ENCODE measurements around the gene P2RY14. TPM values are rescaled to one million over a fixed set of nuclear protein-coding genes. Genes with fewer than 3 reads are reported as not detected.
A peak's percentile ranks its signal among the peaks of the same experiment; 100 is the strongest.

P2RY14 gene
- total RNA-seq, 2 donors from 2014 or later: not detected

GRCh38 chr3:151283907-151284461 lies 5.6 kb upstream of the P2RY14 start:
- H3K36me3 ChIP-seq (ENCODE audit: control insufficient read depth, insufficient read depth, low read length): no peaks in the 10 kb centered on the region
- no peak overlapping the region for H3K4me3 ChIP-seq (ENCODE audit: low read length)
- H3K9me3 ChIP-seq (ENCODE audit: control insufficient read depth, low read length): no peaks in the 10 kb centered on the region
- H3K4me1 ChIP-seq (ENCODE audit: control insufficient read depth, insufficient read depth, low read length): peaks cover 4% of the 10 kb centered on the region
- no peak overlapping the region for H3K9ac ChIP-seq (ENCODE audit: extremely low read depth, low read length, poor library complexity, severe bottlenecking)
- no peak for DNase-seq
- Mint-ChIP-seq H3K9me3 (no peaks in the 10 kb centered on the region), H3K27ac (peak overlapping the region; percentile 49), H3K27me3 (ENCODE audit: insufficient read depth) (peaks cover 8% of the 10 kb centered on the region), H3K36me3 (ENCODE audit: low read depth) (no peaks in the 10 kb centered on the region), H3K4me1 (peaks cover 28% of the 10 kb centered on the region), H3K4me3 (no peak overlapping the region)
- 80 to 94% methylated on average over 4 to 5 of the region's 5 CpGs for WGBS, 2 experiments (ENCODE audit: insufficient coverage in 1 of 2, insufficient read length in 1 of 2)
- H3K27ac ChIP-seq (ENCODE audit: low read depth, low read length): no peak overlapping the region
- TF ChIP-seq, protein P1, sequence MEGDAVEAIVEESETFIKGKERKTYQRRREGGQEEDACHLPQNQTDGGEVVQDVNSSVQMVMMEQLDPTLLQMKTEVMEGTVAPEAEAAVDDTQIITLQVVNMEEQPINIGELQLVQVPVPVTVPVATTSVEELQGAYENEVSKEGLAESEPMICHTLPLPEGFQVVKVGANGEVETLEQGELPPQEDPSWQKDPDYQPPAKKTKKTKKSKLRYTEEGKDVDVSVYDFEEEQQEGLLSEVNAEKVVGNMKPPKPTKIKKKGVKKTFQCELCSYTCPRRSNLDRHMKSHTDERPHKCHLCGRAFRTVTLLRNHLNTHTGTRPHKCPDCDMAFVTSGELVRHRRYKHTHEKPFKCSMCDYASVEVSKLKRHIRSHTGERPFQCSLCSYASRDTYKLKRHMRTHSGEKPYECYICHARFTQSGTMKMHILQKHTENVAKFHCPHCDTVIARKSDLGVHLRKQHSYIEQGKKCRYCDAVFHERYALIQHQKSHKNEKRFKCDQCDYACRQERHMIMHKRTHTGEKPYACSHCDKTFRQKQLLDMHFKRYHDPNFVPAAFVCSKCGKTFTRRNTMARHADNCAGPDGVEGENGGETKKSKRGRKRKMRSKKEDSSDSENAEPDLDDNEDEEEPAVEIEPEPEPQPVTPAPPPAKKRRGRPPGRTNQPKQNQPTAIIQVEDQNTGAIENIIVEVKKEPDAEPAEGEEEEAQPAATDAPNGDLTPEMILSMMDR (conservative IDR thresholded peaks at IDR 0.05): no peak
- H3K27me3 ChIP-seq (ENCODE audit: control insufficient read depth, insufficient read depth, low read length, poor library complexity, severe bottlenecking): no peaks in the 10 kb centered on the region

DNA sequence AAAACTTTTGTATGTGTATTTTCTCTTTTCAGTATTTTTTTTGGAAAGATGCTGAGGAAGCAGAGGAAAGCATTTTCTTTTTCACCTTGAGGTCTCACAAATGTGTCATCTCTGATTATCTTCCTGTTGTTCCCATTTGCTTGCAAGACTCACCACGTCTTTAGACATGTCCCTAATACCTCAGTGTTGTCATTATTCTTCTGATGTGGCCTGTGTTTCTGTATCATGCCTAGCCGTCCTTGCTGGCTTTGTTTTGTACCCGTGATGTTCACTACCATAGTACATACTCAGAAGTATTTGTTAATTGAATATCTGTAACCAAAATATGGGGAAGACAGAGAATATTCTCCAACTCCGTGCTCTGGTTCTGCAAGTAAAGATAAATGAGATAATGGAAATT lies 5.0 kb upstream of the P2RY14 start:
- TF ChIP-seq, protein P1 (conservative IDR thresholded peaks at IDR 0.05): no peak
- WGBS, 2 experiments (ENCODE audit: insufficient coverage in 1 of 2, insufficient read length in 1 of 2): 80 to 82% methylated on average over 1 to 4 of the region's 4 CpGs
- Histone ChIP-seq H3K27ac (ENCODE audit: low read depth, low read length) (no peak overlapping the region), H3K4me3 (ENCODE audit: low read length) (no peak overlapping the region), H3K27me3 (ENCODE audit: control insufficient read depth, insufficient read depth, low read length, poor library complexity, severe bottlenecking) (no peaks in the 10 kb centered on the region), H3K9me3 (ENCODE audit: control insufficient read depth, low read length) (no peaks in the 10 kb centered on the region), H3K4me1 (ENCODE audit: control insufficient read depth, insufficient read depth, low read length) (peaks cover 4% of the 10 kb centered on the region), H3K36me3 (ENCODE audit: control insufficient read depth, insufficient read depth, low read length) (no peaks in the 10 kb centered on the region), H3K9ac (ENCODE audit: extremely low read depth, low read length, poor library complexity, severe bottlenecking) (no peak overlapping the region)
- peaks cover 33% of the 10 kb centered on the region for H3K4me1 Mint-ChIP-seq
- DNase-seq: no peak
- H3K27ac Mint-ChIP-seq: no peak overlapping the region
- H3K36me3 Mint-ChIP-seq (ENCODE audit: low read depth): no peaks in the 10 kb centered on the region
- H3K4me3 Mint-ChIP-seq: no peak overlapping the region
- H3K9me3 Mint-ChIP-seq: no peaks in the 10 kb centered on the region
- H3K27me3 Mint-ChIP-seq (ENCODE audit: insufficient read depth): peaks cover 8% of the 10 kb centered on the region

DNA sequence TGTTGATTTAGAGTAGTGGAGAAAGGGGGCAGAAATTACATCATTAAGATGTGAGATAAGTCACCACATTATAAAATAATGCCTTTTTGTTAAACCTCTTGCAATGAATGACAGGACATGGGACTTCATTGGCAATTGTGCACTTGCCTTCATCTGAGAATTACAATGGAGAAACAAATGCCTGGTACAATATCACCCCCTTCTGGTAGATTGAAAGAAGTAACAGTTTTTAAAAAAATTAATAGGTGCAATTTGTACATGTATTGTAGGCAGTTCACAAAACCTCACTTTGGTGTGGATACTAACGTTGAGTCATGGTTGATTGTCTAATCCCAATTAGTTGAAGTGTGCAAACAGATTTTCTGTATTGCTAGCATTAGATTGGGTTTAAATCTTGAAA lies 4.6 kb upstream of the P2RY14 start:
- Histone ChIP-seq H3K27ac (ENCODE audit: low read depth, low read length) (no peak overlapping the region), H3K9me3 (ENCODE audit: control insufficient read depth, low read length) (no peaks in the 10 kb centered on the region), H3K4me3 (ENCODE audit: low read length) (no peak overlapping the region), H3K27me3 (ENCODE audit: control insufficient read depth, insufficient read depth, low read length, poor library complexity, severe bottlenecking) (no peaks in the 10 kb centered on the region), H3K9ac (ENCODE audit: extremely low read depth, low read length, poor library complexity, severe bottlenecking) (no peak overlapping the region), H3K4me1 (ENCODE audit: control insufficient read depth, insufficient read depth, low read length) (peaks cover 4% of the 10 kb centered on the region), H3K36me3 (ENCODE audit: control insufficient read depth, insufficient read depth, low read length) (no peaks in the 10 kb centered on the region)
- 16 to 27% methylated on average over 1 of the region's 1 CpG for WGBS, 2 experiments (ENCODE audit: insufficient coverage in 1 of 2, insufficient read length in 1 of 2)
- H3K4me3 Mint-ChIP-seq: no peak overlapping the region
- H3K4me1 Mint-ChIP-seq: peaks cover 37% of the 10 kb centered on the region
- no peaks in the 10 kb centered on the region for H3K9me3 Mint-ChIP-seq
- H3K27ac Mint-ChIP-seq: no peak overlapping the region
- TF ChIP-seq, protein P1 (conservative IDR thresholded peaks at IDR 0.05): peak; percentile 86
- no peaks in the 10 kb centered on the region for H3K36me3 Mint-ChIP-seq (ENCODE audit: low read depth)
- no peak for DNase-seq
- peaks cover 8% of the 10 kb centered on the region for H3K27me3 Mint-ChIP-seq (ENCODE audit: insufficient read depth)

Data from endodermal cell (in vitro differentiated cells).